PC-3 (cell line): ENCODE data around the gene HOXB2.

Experiments
- EZH2 ChIP-seq: fragments of 300-600 bp; sonication (generic); IDR thresholded peaks from one replicate; pipeline ENCODE4 v1.6.1; 2017; ENCODE audit warnings: antibody characterized with exemption, mild to moderate bottlenecking, low read length; ENCODE audit not compliant: unreplicated experiment
- TF ChIP-seq, protein P1 (sequence below): fragments of 300-600 bp; sonication (generic); conservative IDR thresholded peaks from 2 replicates; pipeline ENCODE4 v1.5.1; 2017; ENCODE audit warnings: antibody characterized with exemption, low read depth, mild to moderate bottlenecking, low read length

DNA sequence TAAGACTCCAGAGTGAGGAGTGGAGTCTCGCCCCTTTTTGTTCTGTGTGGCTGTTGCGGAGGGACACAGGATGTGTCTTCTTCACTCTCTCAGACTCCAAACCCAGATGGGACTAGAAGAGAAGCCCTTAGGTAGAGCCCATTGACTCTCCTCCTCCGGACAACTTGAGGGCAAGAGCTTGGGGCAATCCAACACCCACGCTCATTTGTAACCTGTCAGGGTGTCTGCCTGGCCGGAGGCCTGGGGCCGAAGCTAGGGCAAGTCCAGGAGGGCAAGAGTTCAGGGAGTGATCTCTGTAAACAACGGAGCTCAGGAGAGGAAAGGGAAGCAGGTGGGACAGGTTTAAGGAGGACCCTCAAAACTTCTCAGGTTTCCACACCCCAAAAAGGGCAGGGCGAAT lies 12.6 kb downstream of the HOXB2 start:
- TF ChIP-seq, protein P1, sequence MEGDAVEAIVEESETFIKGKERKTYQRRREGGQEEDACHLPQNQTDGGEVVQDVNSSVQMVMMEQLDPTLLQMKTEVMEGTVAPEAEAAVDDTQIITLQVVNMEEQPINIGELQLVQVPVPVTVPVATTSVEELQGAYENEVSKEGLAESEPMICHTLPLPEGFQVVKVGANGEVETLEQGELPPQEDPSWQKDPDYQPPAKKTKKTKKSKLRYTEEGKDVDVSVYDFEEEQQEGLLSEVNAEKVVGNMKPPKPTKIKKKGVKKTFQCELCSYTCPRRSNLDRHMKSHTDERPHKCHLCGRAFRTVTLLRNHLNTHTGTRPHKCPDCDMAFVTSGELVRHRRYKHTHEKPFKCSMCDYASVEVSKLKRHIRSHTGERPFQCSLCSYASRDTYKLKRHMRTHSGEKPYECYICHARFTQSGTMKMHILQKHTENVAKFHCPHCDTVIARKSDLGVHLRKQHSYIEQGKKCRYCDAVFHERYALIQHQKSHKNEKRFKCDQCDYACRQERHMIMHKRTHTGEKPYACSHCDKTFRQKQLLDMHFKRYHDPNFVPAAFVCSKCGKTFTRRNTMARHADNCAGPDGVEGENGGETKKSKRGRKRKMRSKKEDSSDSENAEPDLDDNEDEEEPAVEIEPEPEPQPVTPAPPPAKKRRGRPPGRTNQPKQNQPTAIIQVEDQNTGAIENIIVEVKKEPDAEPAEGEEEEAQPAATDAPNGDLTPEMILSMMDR = no peak
- TF ChIP-seq EZH2 = no peak
